CD8-positive, alpha-beta memory T cell (primary cell): Measurements from ENCODE around the gene WDR75. TPM values are rescaled to one million over a fixed set of nuclear protein-coding genes. Genes with fewer than 3 reads are reported as not detected.
"Not testable (repeated sequence)": the region's sequence is repeated elsewhere in the genome, so short reads cannot be mapped to it uniquely, and the experiment has no call there.

Experiments
- CTCF ChIA-PET: fragments of 350-600 bp; sonication (Branson Sonifier 250); formaldehyde crosslinking; loops from one replicate; lab custom pipeline; 2021; ENCODE audit warnings: antibody characterized with exemption; lab: Charles Lee
- POLR2A ChIA-PET: fragments of 350-600 bp; sonication (Branson Sonifier 250); formaldehyde crosslinking; loops from one replicate; lab custom pipeline; 2021; ENCODE audit warnings: antibody characterized with exemption; lab: Charles Lee
- DNase-seq, 5 donors: peaks; one replicate each; pipeline versions ENCODE4 v3.0.0 to v3.0.0-alpha.2; 2020 to 2022; ENCODE audit warnings: mixed read lengths in 1 of 5
- H3K27ac ChIP-seq: one replicate; pipeline ENCODE4 v1.7.0; 2013; ENCODE audit warnings: low read depth, mild to moderate bottlenecking, low read length, moderate library complexity
- H3K27me3 ChIP-seq: 2 replicates; pipeline ENCODE4 v1.7.0; 2013; ENCODE audit warnings: low read length, mild to moderate bottlenecking; ENCODE audit not compliant: insufficient read depth, poor library complexity, severe bottlenecking
- H3K36me3 ChIP-seq: 2 replicates; pipeline ENCODE4 v1.7.0; 2013; ENCODE audit warnings: mild to moderate bottlenecking, low read length, moderate library complexity; ENCODE audit not compliant: insufficient read depth
- H3K4me1 ChIP-seq: 2 replicates; pipeline ENCODE4 v1.7.0; 2013; ENCODE audit warnings: mild to moderate bottlenecking, low read length, moderate library complexity; ENCODE audit not compliant: insufficient read depth
- H3K4me3 ChIP-seq: 2 replicates; pipeline ENCODE4 v1.7.0; 2013; ENCODE audit warnings: mild to moderate bottlenecking, low read length
- H3K9me3 ChIP-seq: 2 replicates; pipeline ENCODE4 v1.7.0; 2013; ENCODE audit warnings: mild to moderate bottlenecking, low read length
- H3K27ac Mint-ChIP-seq, 8 donors: one replicate each; pipeline ENCODE4 v1.8.0; 2020 to 2021; ENCODE audit warnings: mixed read lengths in 8 of 8, mild to moderate bottlenecking in 6 of 8, inconsistent platforms in 3 of 8, moderate library complexity in 3 of 8
- H3K27me3 Mint-ChIP-seq, 2 donors: one replicate each; pipeline ENCODE4 v1.8.0; 2020 to 2021; ENCODE audit warnings: mixed read lengths in 2 of 2, mild to moderate bottlenecking in 1 of 2, moderate library complexity in 1 of 2
- H3K36me3 Mint-ChIP-seq, 3 donors: one replicate each; pipeline ENCODE4 v1.8.0; 2020 to 2021; ENCODE audit warnings: mixed read lengths in 3 of 3, inconsistent platforms in 1 of 3, mild to moderate bottlenecking in 1 of 3
- H3K4me1 Mint-ChIP-seq, 3 donors: one replicate each; pipeline ENCODE4 v1.8.0; 2020 to 2021; ENCODE audit warnings: mixed read lengths in 3 of 3, inconsistent platforms in 1 of 3, mild to moderate bottlenecking in 1 of 3
- H3K4me3 Mint-ChIP-seq, 7 donors: one replicate each; pipeline ENCODE4 v1.8.0; 2020 to 2021; ENCODE audit warnings: mixed read lengths in 7 of 7, mild to moderate bottlenecking in 6 of 7, moderate library complexity in 4 of 7, inconsistent platforms in 2 of 7
- H3K9me3 Mint-ChIP-seq, 5 donors: one replicate each; pipeline ENCODE4 v1.8.0; 2020 to 2022; ENCODE audit warnings: mixed read lengths in 5 of 5, mild to moderate bottlenecking in 3 of 5, moderate library complexity in 2 of 5, inconsistent platforms in 1 of 5
- polyA plus RNA-seq: library from polyadenylated mRNA; unstranded; fragments of 300-500 nt; fragmentation: Illumina TruSeq; gene quantifications from one replicate; pipeline ENCODE4 v1.2.3, GENCODE V29; 2021
- total RNA-seq, 2 experiments: library from RNA; stranded (reverse); gene quantifications; one replicate each; pipeline ENCODE4 v1.2.3, GENCODE V29; 2021

The WDR75 gene
- total and polyA plus RNA-seq, 3 experiments from 2014 or later: 14.6 to 101 (median 95.3) TPM

DNA sequence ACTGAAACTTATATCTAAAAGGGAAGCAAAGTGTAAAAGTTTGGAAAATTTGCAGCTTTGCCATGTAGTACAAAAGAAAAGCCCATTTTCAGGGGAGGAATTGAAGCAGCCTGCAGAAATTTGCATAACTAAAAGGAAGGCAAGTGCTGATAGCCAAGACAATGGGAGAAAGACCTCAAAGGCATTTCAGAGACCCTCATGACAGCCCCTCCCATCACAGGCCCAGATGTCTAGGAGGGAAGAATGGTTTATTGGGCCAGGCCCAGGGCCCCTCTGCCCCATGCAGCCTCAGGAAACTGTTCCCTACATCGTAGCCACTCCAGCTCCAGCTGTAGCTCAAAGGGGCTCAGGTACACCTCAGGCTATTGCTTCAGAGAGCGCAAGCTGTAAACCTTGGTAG is 14.4 kb upstream of the WDR75 start:
- peaks cover 0 to 6% (median 0%) of the 10 kb centered on the region in 3 donors for H3K36me3 Mint-ChIP-seq
- Histone ChIP-seq H3K36me3 (no peaks in the 10 kb centered on the region), H3K4me1 (no peaks in the 10 kb centered on the region), H3K27me3 (no peaks in the 10 kb centered on the region), H3K9me3 (no peaks in the 10 kb centered on the region), H3K4me3 (no peak overlapping the region), H3K27ac (no peak overlapping the region)
- H3K4me3 Mint-ChIP-seq: no peak overlapping the region
- no peak for DNase-seq
- ChIA-PET CTCF (no interaction called here), POLR2A (no interaction called here)
- peaks cover 4 to 12% of the 10 kb centered on the region in 2 donors for H3K27me3 Mint-ChIP-seq
- H3K9me3 Mint-ChIP-seq: no peaks in the 10 kb centered on the region
- H3K27ac Mint-ChIP-seq: no peak overlapping the region
- H3K4me1 Mint-ChIP-seq: no peaks in the 10 kb centered on the region

GRCh38 chr2:189427872-189428271 is 13.4 kb upstream of the WDR75 start:
- Mint-ChIP-seq H3K27me3 (peaks cover 4 to 17% of the 10 kb centered on the region in 2 donors), H3K27ac (no peak overlapping the region), H3K4me1 (no peaks in the 10 kb centered on the region), H3K36me3 (peaks cover 0 to 6% (median 0%) of the 10 kb centered on the region in 3 donors), H3K9me3 (peaks cover 0 to 1% (median 0%) of the 10 kb centered on the region in 5 donors), H3K4me3 (no peak overlapping the region)
- Histone ChIP-seq H3K4me1 (no peaks in the 10 kb centered on the region), H3K27me3 (no peaks in the 10 kb centered on the region), H3K27ac (no peak overlapping the region), H3K36me3 (no peaks in the 10 kb centered on the region), H3K4me3 (no peak overlapping the region), H3K9me3 (no peaks in the 10 kb centered on the region)
- no peak for DNase-seq
- ChIA-PET CTCF (no interaction called here), POLR2A (no interaction called here)

GRCh38 chr2:189430448-189430847 is 10.8 kb upstream of the WDR75 start:
- peaks cover 4 to 21% of the 10 kb centered on the region in 2 donors for H3K27me3 Mint-ChIP-seq
- H3K4me1 ChIP-seq, H3K36me3 Mint-ChIP-seq, H3K9me3 ChIP-seq, CTCF ChIA-PET, H3K36me3 ChIP-seq, H3K27ac ChIP-seq, H3K27ac Mint-ChIP-seq, DNase-seq, H3K27me3 ChIP-seq, POLR2A ChIA-PET, H3K9me3 Mint-ChIP-seq, H3K4me3 ChIP-seq, H3K4me1 Mint-ChIP-seq, H3K4me3 Mint-ChIP-seq: not testable (repeated sequence)

GRCh38 chr2:189435803-189436202 is 5.5 kb upstream of the WDR75 start:
- DNase-seq, H3K27ac ChIP-seq, H3K4me3 ChIP-seq, H3K27me3 ChIP-seq, H3K9me3 ChIP-seq, H3K4me1 ChIP-seq, H3K36me3 Mint-ChIP-seq, H3K4me3 Mint-ChIP-seq, H3K27ac Mint-ChIP-seq, POLR2A ChIA-PET, H3K36me3 ChIP-seq, H3K9me3 Mint-ChIP-seq, CTCF ChIA-PET, H3K4me1 Mint-ChIP-seq: not testable (repeated sequence)
- H3K27me3 Mint-ChIP-seq: peaks cover 0 to 16% of the 10 kb centered on the region in 2 donors

GRCh38 chr2:189437926-189438325 is 3.3 kb upstream of the WDR75 start:
- ChIA-PET CTCF (no interaction called here), POLR2A (no interaction called here)
- H3K9me3 Mint-ChIP-seq: peaks cover 0 to 2% (median 0%) of the 10 kb centered on the region in 5 donors
- H3K36me3 ChIP-seq: no peaks in the 10 kb centered on the region
- peaks cover 0 to 11% (median 0%) of the 10 kb centered on the region in 3 donors for H3K36me3 Mint-ChIP-seq
- H3K27me3 Mint-ChIP-seq: peaks cover 0 to 3% of the 10 kb centered on the region in 2 donors
- peak overlapping the region in 1 of 8 donors; percentile 6 for H3K27ac Mint-ChIP-seq
- H3K4me3 Mint-ChIP-seq: peak overlapping the region in 1 of 7 donors; percentile 68
- H3K27ac ChIP-seq: no peak overlapping the region
- peaks cover 7 to 22% (median 12%) of the 10 kb centered on the region in 3 donors for H3K4me1 Mint-ChIP-seq
- no peaks in the 10 kb centered on the region for H3K27me3 ChIP-seq
- H3K4me3 ChIP-seq: no peak overlapping the region
- peaks cover 17% of the 10 kb centered on the region for H3K4me1 ChIP-seq
- H3K9me3 ChIP-seq: no peaks in the 10 kb centered on the region
- no peak for DNase-seq

DNA sequence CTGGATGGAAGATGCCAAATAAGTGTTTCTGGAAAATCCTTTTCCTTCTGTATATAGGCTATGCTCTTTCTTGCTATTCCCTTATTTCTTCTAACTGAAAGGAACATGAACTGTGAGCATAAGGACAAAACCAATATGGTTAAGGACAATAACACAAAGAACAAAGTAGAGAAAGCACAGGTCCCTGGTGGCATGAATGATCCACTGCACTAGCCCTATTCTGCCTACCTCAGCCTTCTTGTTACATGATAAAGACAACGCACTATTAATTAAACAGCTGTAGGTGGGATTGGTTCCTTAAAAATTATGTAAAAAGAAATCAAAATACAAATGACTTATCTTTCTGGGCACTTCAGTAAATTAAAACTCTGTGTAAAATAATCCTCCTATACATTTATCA is 1.9 kb upstream of the WDR75 start:
- ChIA-PET CTCF (no interaction called here), POLR2A (interaction anchor here (1.5 kb wide), 1 partner anchor 141 kb away, joined by 4 read pairs; the partner anchor contains the start of gene SLC40A1)
- Histone ChIP-seq H3K4me1 (peaks cover 29% of the 10 kb centered on the region), H3K36me3 (no peaks in the 10 kb centered on the region), H3K27me3 (no peaks in the 10 kb centered on the region), H3K27ac (no peak overlapping the region), H3K9me3 (no peaks in the 10 kb centered on the region), H3K4me3 (no peak overlapping the region)
- Mint-ChIP-seq H3K27ac (peak overlapping the region in 2 of 8 donors; percentile 48 to 63), H3K9me3 (peaks cover 0 to 2% (median 0%) of the 10 kb centered on the region in 5 donors), H3K4me1 (peaks cover 7 to 22% (median 12%) of the 10 kb centered on the region in 3 donors), H3K36me3 (peaks cover 0 to 11% (median 0%) of the 10 kb centered on the region in 3 donors), H3K27me3 (no peaks in the 10 kb centered on the region), H3K4me3 (peak overlapping the region in 2 of 7 donors; percentile 24 to 95)
- no peak for DNase-seq

DNA sequence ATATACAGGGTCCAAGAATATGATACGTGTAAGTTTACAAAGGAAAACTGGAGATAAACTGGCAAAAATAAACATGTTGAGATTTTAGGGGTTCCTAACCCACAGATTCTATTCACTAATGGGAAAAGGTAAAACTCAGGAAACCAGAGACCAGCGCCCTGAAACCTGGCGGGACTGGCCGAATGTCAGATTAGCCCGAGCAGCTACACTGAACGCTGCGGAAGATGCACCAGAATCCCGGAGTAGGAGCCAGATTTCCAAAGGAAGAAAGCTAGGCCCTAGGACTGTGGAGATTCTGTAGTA is 679 bp upstream of the WDR75 start:
- POLR2A ChIA-PET: interaction anchor here (1.5 kb wide), 1 partner anchor 140 kb away, joined by 4 read pairs; the partner anchor contains the start of gene SLC40A1
- Histone ChIP-seq H3K27me3 (no peaks in the 10 kb centered on the region), H3K9me3 (no peaks in the 10 kb centered on the region), H3K36me3 (no peaks in the 10 kb centered on the region), H3K27ac (peak overlapping the region; percentile 95), H3K4me3 (peak overlapping the region; percentile 94), H3K4me1 (peaks cover 35% of the 10 kb centered on the region)
- Mint-ChIP-seq H3K4me3 (peak overlapping the region; percentile 95 to 100 (median 99)), H3K9me3 (no peaks in the 10 kb centered on the region), H3K4me1 (peaks cover 7 to 22% (median 12%) of the 10 kb centered on the region in 3 donors), H3K27me3 (no peaks in the 10 kb centered on the region), H3K36me3 (peaks cover 0 to 11% (median 0%) of the 10 kb centered on the region in 3 donors), H3K27ac (peak overlapping the region in 7 of 8 donors; percentile 99 to 100 (median 100))
- CTCF ChIA-PET: no interaction called here
- no peak for DNase-seq

DNA sequence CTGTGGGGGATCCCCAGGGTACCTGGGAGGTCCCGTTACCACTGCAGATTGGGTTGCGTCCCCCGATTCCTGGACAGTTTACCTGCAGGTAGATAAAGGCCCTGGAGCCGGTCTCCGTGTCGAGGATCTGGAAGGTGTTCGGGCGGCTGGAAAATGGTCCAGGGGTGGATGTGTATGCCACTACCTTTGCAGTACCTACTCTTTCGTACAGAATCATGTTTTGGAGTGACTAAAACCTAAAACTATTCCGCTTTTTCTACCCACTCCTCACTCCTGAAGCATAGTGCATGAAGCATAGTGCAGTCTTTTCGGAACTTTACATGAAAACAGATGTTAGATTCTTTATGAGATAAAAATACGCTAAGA is 418 bp downstream of the WDR75 start:
- H3K27me3 ChIP-seq: no peaks in the 10 kb centered on the region
- ChIA-PET POLR2A (interaction anchor here (0.7 to 1.0 kb wide), 2 partner anchors 39 to 965 kb away, joined by 3 to 8 read pairs; no protein-coding TSS in a partner anchor), CTCF (interaction anchor here (1.1 kb wide), 1 partner anchor 321 kb away, joined by 3 read pairs; no protein-coding TSS in a partner anchor)
- H3K36me3 ChIP-seq: no peaks in the 10 kb centered on the region
- H3K27ac Mint-ChIP-seq: peak overlapping the region in 7 of 8 donors; percentile 99 to 100 (median 100)
- H3K36me3 Mint-ChIP-seq: peaks cover 0 to 17% (median 0%) of the 10 kb centered on the region in 3 donors
- peaks cover 35% of the 10 kb centered on the region for H3K4me1 ChIP-seq
- peak overlapping the region; percentile 95 to 100 (median 99) for H3K4me3 Mint-ChIP-seq
- H3K4me3 ChIP-seq: peak overlapping the region; percentile 94
- H3K4me1 Mint-ChIP-seq: peaks cover 12 to 32% (median 15%) of the 10 kb centered on the region in 3 donors
- peak overlapping the region; percentile 95 for H3K27ac ChIP-seq
- no peaks in the 10 kb centered on the region for H3K9me3 ChIP-seq
- H3K9me3 Mint-ChIP-seq: no peaks in the 10 kb centered on the region
- no peaks in the 10 kb centered on the region for H3K27me3 Mint-ChIP-seq
- no peak for DNase-seq
